PFSK-1 (cell line): ENCODE measurements around the gene TMEM106A. TPM values are rescaled to one million over a fixed set of nuclear protein-coding genes. Genes with fewer than 3 reads are reported as not detected.
A peak's percentile ranks its signal among the peaks of the same experiment; 100 is the strongest.

Source experiments
- FOXP2 ChIP-seq: optimal IDR thresholded peaks from 2 replicates; pipeline ENCODE3; 2011; ENCODE audit warnings: borderline replicate concordance, control low read depth, inconsistent platforms; ENCODE audit not compliant: insufficient read depth; ENCODE audit errors: extremely low read length, extremely low read depth
- POLR2AphosphoS5 ChIP-seq: IDR thresholded peaks from 2 replicates; pipeline ENCODE4 v1.6.1; 2012; ENCODE audit warnings: low read depth, mild to moderate bottlenecking, control low read depth, low read length, moderate library complexity
- SIN3A ChIP-seq: IDR thresholded peaks from 2 replicates; pipeline ENCODE4 v1.6.1; 2012; ENCODE audit warnings: mild to moderate bottlenecking, low read length, moderate library complexity, borderline replicate concordance; ENCODE audit not compliant: insufficient read depth
- TAF1 ChIP-seq: IDR thresholded peaks from 2 replicates; pipeline ENCODE4 v1.6.1; 2012; ENCODE audit warnings: low read length, control low read depth, borderline replicate concordance; ENCODE audit not compliant: insufficient read depth
- polyA plus RNA-seq: library from polyadenylated mRNA; unstranded; fragments of >200 nt; gene quantifications from one replicate; pipeline ENCODE4 v1.2.1, GENCODE V29; 2012; ENCODE audit warnings: low read depth, missing spikeins; ENCODE audit not compliant: insufficient read length
- TF ChIP-seq, protein P1 (sequence below), 2 experiments: IDR thresholded peaks; 2 replicates each; pipeline versions ENCODE4 v1.6.1 to v1.8.0; 2011 to 2012; ENCODE audit warnings: low read depth in 2 of 2, low read length in 2 of 2, control low read depth in 1 of 2, inconsistent platforms in 1 of 2, mild to moderate bottlenecking in 1 of 2, moderate library complexity in 1 of 2; ENCODE audit not compliant: insufficient read depth in 1 of 2

Gene TMEM106A, protein sequence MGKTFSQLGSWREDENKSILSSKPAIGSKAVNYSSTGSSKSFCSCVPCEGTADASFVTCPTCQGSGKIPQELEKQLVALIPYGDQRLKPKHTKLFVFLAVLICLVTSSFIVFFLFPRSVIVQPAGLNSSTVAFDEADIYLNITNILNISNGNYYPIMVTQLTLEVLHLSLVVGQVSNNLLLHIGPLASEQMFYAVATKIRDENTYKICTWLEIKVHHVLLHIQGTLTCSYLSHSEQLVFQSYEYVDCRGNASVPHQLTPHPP
- polyA plus RNA-seq = not detected

DNA sequence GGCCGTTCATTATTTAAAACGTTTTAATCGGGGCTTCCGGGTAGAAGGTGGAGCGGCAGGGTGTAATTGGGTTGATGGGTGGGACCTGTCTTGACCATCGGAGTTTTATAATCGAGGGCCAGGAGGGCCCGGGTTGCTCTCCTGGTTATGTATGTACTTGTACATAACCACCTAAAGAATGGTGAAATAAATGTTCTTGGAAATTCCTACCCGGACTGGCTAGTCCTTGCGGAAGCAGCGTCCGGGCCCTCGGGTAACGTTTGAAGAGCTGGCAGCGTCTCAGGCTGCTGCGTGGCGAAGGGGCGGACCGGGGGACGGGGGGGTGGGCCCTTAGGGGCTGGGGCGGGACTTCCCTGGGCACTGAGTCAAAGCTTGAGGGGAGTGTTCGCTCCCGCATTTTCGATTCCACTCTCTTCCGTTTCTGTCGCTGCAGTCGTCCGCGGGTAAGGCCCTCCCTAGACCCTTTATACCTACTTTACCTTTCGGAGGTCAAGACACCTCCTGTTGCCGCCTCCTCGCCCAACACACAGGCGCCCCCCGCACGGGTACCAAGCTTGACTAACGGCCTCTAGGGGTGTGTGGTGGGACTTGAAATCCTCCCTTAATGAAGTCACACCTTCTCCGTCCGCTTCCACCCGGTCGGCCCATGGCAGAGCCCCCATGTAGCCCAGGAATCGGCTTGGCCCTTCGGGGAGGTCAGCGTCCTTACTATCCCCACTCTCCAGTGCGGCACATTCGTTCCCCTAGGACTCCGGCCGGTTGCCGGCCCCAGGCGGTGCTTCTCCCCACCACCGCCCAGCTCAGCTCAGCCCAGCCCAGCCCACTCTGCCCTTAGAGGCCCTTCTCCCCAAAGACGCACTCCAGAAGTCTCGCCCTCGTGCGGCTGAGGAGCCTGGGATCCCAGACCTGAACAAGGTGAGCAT, at the start of gene TMEM106A:
Gene TMEM106A (plus strand): TSS at position 396 of the 923 bp plus-strand sequence. CDS start 1,167 bp downstream, outside the sequence.
- TF ChIP-seq, protein P1, sequence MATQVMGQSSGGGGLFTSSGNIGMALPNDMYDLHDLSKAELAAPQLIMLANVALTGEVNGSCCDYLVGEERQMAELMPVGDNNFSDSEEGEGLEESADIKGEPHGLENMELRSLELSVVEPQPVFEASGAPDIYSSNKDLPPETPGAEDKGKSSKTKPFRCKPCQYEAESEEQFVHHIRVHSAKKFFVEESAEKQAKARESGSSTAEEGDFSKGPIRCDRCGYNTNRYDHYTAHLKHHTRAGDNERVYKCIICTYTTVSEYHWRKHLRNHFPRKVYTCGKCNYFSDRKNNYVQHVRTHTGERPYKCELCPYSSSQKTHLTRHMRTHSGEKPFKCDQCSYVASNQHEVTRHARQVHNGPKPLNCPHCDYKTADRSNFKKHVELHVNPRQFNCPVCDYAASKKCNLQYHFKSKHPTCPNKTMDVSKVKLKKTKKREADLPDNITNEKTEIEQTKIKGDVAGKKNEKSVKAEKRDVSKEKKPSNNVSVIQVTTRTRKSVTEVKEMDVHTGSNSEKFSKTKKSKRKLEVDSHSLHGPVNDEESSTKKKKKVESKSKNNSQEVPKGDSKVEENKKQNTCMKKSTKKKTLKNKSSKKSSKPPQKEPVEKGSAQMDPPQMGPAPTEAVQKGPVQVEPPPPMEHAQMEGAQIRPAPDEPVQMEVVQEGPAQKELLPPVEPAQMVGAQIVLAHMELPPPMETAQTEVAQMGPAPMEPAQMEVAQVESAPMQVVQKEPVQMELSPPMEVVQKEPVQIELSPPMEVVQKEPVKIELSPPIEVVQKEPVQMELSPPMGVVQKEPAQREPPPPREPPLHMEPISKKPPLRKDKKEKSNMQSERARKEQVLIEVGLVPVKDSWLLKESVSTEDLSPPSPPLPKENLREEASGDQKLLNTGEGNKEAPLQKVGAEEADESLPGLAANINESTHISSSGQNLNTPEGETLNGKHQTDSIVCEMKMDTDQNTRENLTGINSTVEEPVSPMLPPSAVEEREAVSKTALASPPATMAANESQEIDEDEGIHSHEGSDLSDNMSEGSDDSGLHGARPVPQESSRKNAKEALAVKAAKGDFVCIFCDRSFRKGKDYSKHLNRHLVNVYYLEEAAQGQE (IDR thresholded peaks at IDR 0.05; ENCODE audit: insufficient read depth in 1 of 2, low read depth in 2 of 2, low read length in 2 of 2) = no peak
- no peak for TF ChIP-seq TAF1
- no peak for TF ChIP-seq POLR2AphosphoS5

DNA sequence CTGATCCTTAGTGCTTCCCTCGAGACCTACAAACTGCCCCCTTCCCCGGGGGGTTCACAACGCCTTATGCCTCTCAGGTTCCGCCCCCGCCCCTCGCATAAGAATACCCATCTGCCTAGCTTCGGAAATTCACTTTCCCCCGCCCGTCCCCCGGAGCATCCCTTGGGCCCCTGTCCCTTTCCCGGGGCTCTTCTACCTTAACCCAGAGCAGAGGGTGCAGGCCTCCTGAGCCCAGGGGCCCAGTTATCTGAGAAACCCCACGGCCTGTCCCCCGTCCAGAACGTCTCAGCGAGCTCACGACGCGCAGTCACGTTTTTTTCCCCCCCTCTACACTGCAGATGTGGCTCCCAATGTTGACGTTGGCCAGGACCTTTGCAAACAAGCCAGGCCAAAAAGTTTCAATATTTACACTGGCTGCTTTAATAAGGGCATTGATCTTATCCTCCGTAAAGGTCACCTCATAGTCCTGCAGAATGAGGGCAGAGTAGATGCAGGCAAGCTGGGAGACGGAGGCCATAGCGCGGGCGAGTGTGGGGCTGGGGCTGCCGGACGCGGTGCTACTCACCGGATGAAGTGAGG, 42.0 kb upstream of the TMEM106A start:
- no peak for TF ChIP-seq TAF1
- TF ChIP-seq, protein P1 (IDR thresholded peaks at IDR 0.05; ENCODE audit: insufficient read depth in 1 of 2, low read depth in 2 of 2, low read length in 2 of 2) = no peak
- TF ChIP-seq SIN3A = no peak
- TF ChIP-seq FOXP2 = no peak
- TF ChIP-seq POLR2AphosphoS5 = no peak

DNA sequence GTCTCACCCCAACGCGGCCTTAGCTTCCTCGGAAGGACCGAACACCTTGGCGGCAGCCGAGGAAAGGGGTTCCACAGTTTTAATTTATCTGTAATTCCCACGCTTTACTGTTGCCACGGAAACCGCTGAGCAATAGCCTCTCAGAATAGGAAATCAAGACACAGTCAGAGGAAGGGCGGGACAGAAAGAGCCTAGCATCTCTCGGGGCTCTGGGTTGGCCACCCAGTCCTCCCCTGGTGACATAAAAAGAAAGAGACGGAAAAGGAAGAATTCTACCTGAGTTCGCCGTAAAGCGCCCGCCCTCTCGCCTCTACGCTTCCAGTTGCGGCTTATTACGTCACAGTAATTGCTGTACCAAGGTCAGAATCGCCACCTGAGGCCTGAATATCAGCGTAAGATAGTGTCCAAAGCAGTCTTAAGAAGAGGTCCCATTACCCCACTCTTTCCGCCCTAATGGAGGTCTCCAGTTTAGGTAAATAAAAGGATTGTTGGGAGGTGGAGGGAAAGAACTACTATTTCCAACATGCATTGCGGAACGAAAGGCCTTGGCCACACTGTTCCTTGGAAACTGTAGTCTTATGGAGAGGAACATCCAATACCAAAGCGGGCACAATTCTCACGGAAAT, 41.4 kb upstream of the TMEM106A start:
- TF ChIP-seq TAF1 = no peak
- peak; percentile 40; the same call in 1 of the 2 replicates for TF ChIP-seq SIN3A

DNA sequence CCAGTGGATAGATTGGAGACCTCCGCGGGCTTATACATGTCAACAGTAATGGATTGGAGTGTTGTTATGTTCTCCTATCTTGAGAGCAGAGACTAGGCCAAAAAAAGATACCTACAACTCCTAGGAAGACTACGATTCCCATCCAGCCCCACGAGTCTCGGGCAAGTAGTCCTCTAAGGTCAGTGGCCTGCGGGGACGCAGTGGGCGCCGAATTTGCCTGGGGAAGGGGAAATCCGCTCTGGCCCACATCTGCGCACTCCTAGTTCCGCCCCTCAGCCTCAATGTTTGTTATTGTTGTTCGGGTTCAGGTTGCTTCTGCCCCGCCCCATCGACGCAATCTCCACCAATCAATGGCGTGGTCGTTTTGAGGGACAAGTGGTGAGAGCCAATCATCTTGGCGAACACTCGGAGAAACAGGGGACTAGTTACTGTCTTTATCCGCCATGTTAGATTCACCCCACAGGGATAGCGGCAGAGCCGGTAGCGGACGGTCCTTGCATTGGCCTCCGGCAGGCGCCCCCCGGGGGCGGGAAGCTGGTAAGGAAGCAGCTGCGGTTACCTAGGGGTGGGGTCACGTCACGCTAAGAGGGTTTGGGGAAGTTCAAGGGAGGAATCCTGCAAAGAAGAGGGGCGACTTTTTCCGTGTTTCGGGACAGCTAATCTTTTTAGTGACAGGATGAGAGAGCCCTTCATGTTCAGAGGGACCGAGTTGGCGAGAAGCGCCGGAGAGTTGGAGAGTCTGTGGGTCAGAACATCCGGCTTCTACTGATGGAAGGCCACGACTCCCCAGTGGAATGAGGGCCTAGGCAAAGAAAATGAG, 40.7 kb upstream of the TMEM106A start, which contains the start of gene NBR1:
Gene NBR1 (plus strand): TSS at position 449 of the 820 bp plus-strand sequence. CDS start 4,586 bp downstream, outside the sequence.
- TF ChIP-seq FOXP2 = peak; percentile 74
- TF ChIP-seq TAF1 = 0 out of 2 replicates have a peak, but pooled peaks have one; percentile 40
- TF ChIP-seq POLR2AphosphoS5 = peak; percentile 57; the same call in 1 of the 2 replicates
- peak; percentile 79; the same call in 1 of the 2 replicates for TF ChIP-seq SIN3A
- TF ChIP-seq, protein P1 (IDR thresholded peaks at IDR 0.05; ENCODE audit: insufficient read depth in 1 of 2, low read depth in 2 of 2, low read length in 2 of 2) = no peak
